K562 (cell line): ENCODE results near the gene C10orf95. TPM values are rescaled to one million over a fixed set of nuclear protein-coding genes. Genes with fewer than 3 reads are reported as not detected.
A peak's percentile ranks its signal among the peaks of the same experiment; 100 is the strongest.

Experiments used
- ATF7 ChIP-seq: fragments of 450-650 bp; IDR thresholded peaks from 2 replicates; pipeline ENCODE4 v1.7.1; 2014; ENCODE audit warnings: mild to moderate bottlenecking, moderate library complexity
- CSDE1 ChIP-seq, 2 experiments: fragments of 450-650 bp; IDR thresholded peaks; 2 replicates each; pipeline ENCODE4 v1.6.1; 2016; ENCODE audit warnings: mild to moderate bottlenecking in 1 of 2
- KDM5B ChIP-seq: fragments of 200-600 bp; sonication (generic); IDR thresholded peaks from 2 replicates; pipeline ENCODE4 v1.6.1; 2012; ENCODE audit warnings: low read depth, mild to moderate bottlenecking, moderate library complexity, low read length, control low read depth, inconsistent platforms; ENCODE audit not compliant: insufficient replicate concordance
- MAX ChIP-seq: sonication (generic); formaldehyde crosslinking; IDR thresholded peaks from 2 replicates; pipeline ENCODE4 v1.9.0; 2022; ENCODE audit warnings: mild to moderate bottlenecking, missing genetic modification reagents
- MYC ChIP-seq, 2 experiments: fragments of 250-450 bp in 1 of 2; sonication (Bioruptor Pico) in 1 of 2; IDR thresholded peaks; 2 replicates each; pipeline versions ENCODE4 v1.5.1 to v1.6.1; 2012 to 2021; ENCODE audit warnings: low read depth in 2 of 2, borderline replicate concordance in 1 of 2, improper control_type of control experiment in 1 of 2, low read length in 1 of 2, mild to moderate bottlenecking in 1 of 2, moderate library complexity in 1 of 2
- POLR2G ChIP-seq: fragments of 200-400 bp; formaldehyde crosslinking; IDR thresholded peaks from 2 replicates; pipeline ENCODE4 v1.6.1; 2017; ENCODE audit warnings: low read depth, mild to moderate bottlenecking, antibody characterized with exemption, low read length, moderate library complexity
- RB1 ChIP-seq: fragments of 450-650 bp; IDR thresholded peaks from 2 replicates; pipeline ENCODE4 v1.6.1; 2017; ENCODE audit warnings: low read depth, mild to moderate bottlenecking
- REST ChIP-seq, 2 experiments: fragments of 450-650 bp; formaldehyde crosslinking in 1 of 2; IDR thresholded peaks; 2 replicates each; pipeline versions ENCODE4 v1.4.0 to v1.6.1; 2014 to 2020; ENCODE audit warnings: mild to moderate bottlenecking in 2 of 2, borderline replicate concordance in 1 of 2, low read depth in 1 of 2
- SIN3B ChIP-seq: fragments of 450-650 bp; IDR thresholded peaks from 2 replicates; pipeline ENCODE4 v1.6.1; 2017; ENCODE audit warnings: low read depth, mild to moderate bottlenecking, moderate library complexity
- SMAD1 ChIP-seq: fragments of 150-350 bp; IDR thresholded peaks from 2 replicates; pipeline ENCODE4 v1.6.1; 2014; ENCODE audit warnings: low read length, low read depth; ENCODE audit not compliant: partially characterized antibody
- SP2 ChIP-seq: IDR thresholded peaks from 2 replicates; pipeline ENCODE4 v1.6.1; 2011; ENCODE audit warnings: mild to moderate bottlenecking, low read depth, low read length, moderate library complexity; ENCODE audit not compliant: poor library complexity, severe bottlenecking; ENCODE audit errors: extremely low read depth
- ZBTB12 ChIP-seq: fragments of 250-450 bp; sonication (Bioruptor Pico); IDR thresholded peaks from 2 replicates; pipeline ENCODE4 v1.4.0; 2020
- ZEB2 ChIP-seq: fragments of 450-650 bp; IDR thresholded peaks from 2 replicates; pipeline ENCODE4 v1.6.1; 2016
- ZNF12 ChIP-seq: sonication (generic); formaldehyde crosslinking; IDR thresholded peaks from 2 replicates; pipeline ENCODE4 v1.4.0; 2020; ENCODE audit warnings: mild to moderate bottlenecking, missing genetic modification reagents
- ZNF124 ChIP-seq: sonication (generic); formaldehyde crosslinking; IDR thresholded peaks from 2 replicates; pipeline ENCODE4 v1.8.1; 2022; ENCODE audit warnings: missing genetic modification reagents
- ZNF511 ChIP-seq: sonication (generic); formaldehyde crosslinking; IDR thresholded peaks from 2 replicates; pipeline ENCODE4 v1.8.0; 2022; ENCODE audit warnings: mild to moderate bottlenecking, missing genetic modification reagents
- ZNF696 ChIP-seq: fragments of 250-450 bp; sonication (Bioruptor Pico); conservative IDR thresholded peaks from 2 replicates; pipeline ENCODE4 v1.4.0; 2020; ENCODE audit warnings: mild to moderate bottlenecking, moderate library complexity
- polyA plus RNA-seq, 8 experiments: library from polyadenylated mRNA; depleted of rRNA in 4 of 8; stranded (reverse) in 5 of 8; unstranded in 3 of 8; fragments of >200 nt; fragmentation: Nextera tagmentation in 2 of 8; fragmentation: Illumina TruSeq in 1 of 8; extraction: Ambion mirVana in 2 of 8; extraction: Trizol in 1 of 8; gene quantifications; 2 replicates each; pipeline versions ENCODE4 v1.2.1 to v1.2.3, GENCODE V29; 2011 to 2014; ENCODE audit warnings: inconsistent platforms in 1 of 8, missing spikeins in 1 of 8
- total RNA-seq, 7 experiments: library from RNA; depleted of rRNA in 6 of 7; stranded (reverse); fragments of >200 nt in 6 of 7; fragmentation: Illumina TruSeq in 2 of 7; extraction: Trizol in 2 of 7; gene quantifications; 2 replicates each; pipeline versions ENCODE4 v1.2.1 to v1.2.3, GENCODE V29; 2011 to 2021; ENCODE audit warnings: low replicate concordance in 1 of 7

The C10orf95 gene
- total and polyA plus RNA-seq, 9 of the 15 experiments (the other 6 are each of a cell fraction or from before 2014, with no cell fraction given), result 0.03 to 0.41 (median 0.17) TPM; not detected in 1

GRCh38 chr10:102450374-102451104, 804 bp downstream of the C10orf95 start (continued):
- no peak for TF ChIP-seq SP2
- TF ChIP-seq MYC (IDR thresholded peaks at IDR 0.05; ENCODE audit: low read depth, low read length), result peak; percentile 96
- no peak for TF ChIP-seq MYC (CRISPR knock-in tag; IDR thresholded peaks at IDR 0.05; ENCODE audit: borderline replicate concordance, low read depth)
- peak; percentile 26; the same call in 1 of the 2 replicates for TF ChIP-seq REST (IDR thresholded peaks at IDR 0.05; ENCODE audit: borderline replicate concordance)
- TF ChIP-seq REST (CRISPR knock-in tag; IDR thresholded peaks at IDR 0.05; ENCODE audit: low read depth), result peak; percentile 83; the same call in 1 of the 2 replicates
- TF ChIP-seq POLR2G, result peak; percentile 81
- peak; percentile 38; the same call in 1 of the 2 replicates for TF ChIP-seq ATF7
- no peak for TF ChIP-seq SMAD1
- peak; percentile 48; the same call in 1 of the 2 replicates for TF ChIP-seq ZBTB12 (CRISPR knock-in tag)
- peak; percentile 69 for TF ChIP-seq KDM5B
- TF ChIP-seq SIN3B, result peak; percentile 54
- TF ChIP-seq CSDE1 (IDR thresholded peaks at IDR 0.05), result no peak
- TF ChIP-seq ZNF696 (CRISPR knock-in tag), result no peak
- TF ChIP-seq ZNF124, result no peak
- no peak for TF ChIP-seq ZNF12 (CRISPR knock-in tag)
- TF ChIP-seq ZNF511 (CRISPR knock-in tag), result no peak
- peak; percentile 88 for TF ChIP-seq MAX
- peak; percentile 49; the same call in 1 of the 2 replicates for TF ChIP-seq RB1
- no peak for TF ChIP-seq ZEB2
